MM.1S (cell line): ENCODE data around the gene CCDC182.

Experiments
- DNase-seq: peaks from one replicate; pipeline ENCODE4 v3.0.0-alpha.2; 2015
- H2AFZ ChIP-seq: fragments of 300-600 bp; sonication (generic); 2 replicates; pipeline ENCODE4 v1.6.0; 2016; ENCODE audit warnings: antibody characterized with exemption, low read length
- H3F3A ChIP-seq: fragments of 300-600 bp; sonication (generic); 2 replicates; pipeline ENCODE4 v1.6.1; 2016; ENCODE audit warnings: mild to moderate bottlenecking, antibody characterized with exemption, low read length, moderate library complexity, mixed read lengths; ENCODE audit not compliant: insufficient read depth
- H3K27ac ChIP-seq: fragments of 300-600 bp; sonication (generic); 2 replicates; pipeline ENCODE4 v1.5.1; 2016; ENCODE audit warnings: mild to moderate bottlenecking, low read length
- H3K27me3 ChIP-seq: fragments of 300-600 bp; sonication (generic); replicated peaks from 2 replicates; pipeline ENCODE4 v1.6.0; 2016; ENCODE audit warnings: low read length; ENCODE audit not compliant: insufficient read depth
- H3K36me3 ChIP-seq: fragments of 300-600 bp; sonication (generic); replicated peaks from 2 replicates; pipeline ENCODE4 v1.6.1; 2016; ENCODE audit warnings: mild to moderate bottlenecking, low read length, mixed read lengths; ENCODE audit not compliant: insufficient read depth
- H3K4me1 ChIP-seq: fragments of 300-600 bp; sonication (generic); 2 replicates; pipeline ENCODE4 v1.6.1; 2016; ENCODE audit warnings: low read length, mixed read lengths
- H3K4me2 ChIP-seq: fragments of 300-600 bp; sonication (generic); 2 replicates; pipeline ENCODE4 v1.6.0; 2016; ENCODE audit warnings: low read depth, low read length
- H3K4me3 ChIP-seq: fragments of 300-600 bp; sonication (generic); 2 replicates; pipeline ENCODE4 v1.5.1; 2016; ENCODE audit warnings: low read length, mixed read lengths
- H3K79me2 ChIP-seq: fragments of 300-600 bp; sonication (generic); 2 replicates; pipeline ENCODE4 v1.6.1; 2016; ENCODE audit warnings: mixed run types, low read length, mixed read lengths
- H3K9ac ChIP-seq: fragments of 300-600 bp; sonication (generic); 2 replicates; pipeline ENCODE4 v1.6.1; 2016; ENCODE audit warnings: low read length, mixed read lengths
- H3K9me2 ChIP-seq: fragments of 300-600 bp; sonication (generic); replicated peaks from 2 replicates; pipeline ENCODE4 v1.6.1; 2016; ENCODE audit warnings: mild to moderate bottlenecking, low read length, mixed read lengths; ENCODE audit not compliant: insufficient read depth
- H3K9me3 ChIP-seq: fragments of 300-600 bp; sonication (generic); replicated peaks from 2 replicates; pipeline ENCODE4 v1.6.1; 2016; ENCODE audit warnings: mild to moderate bottlenecking, low read length, mixed read lengths; ENCODE audit not compliant: insufficient read depth
- H4K20me1 ChIP-seq: fragments of 300-600 bp; sonication (generic); 2 replicates; pipeline ENCODE4 v1.6.1; 2016; ENCODE audit warnings: mild to moderate bottlenecking, low read length, moderate library complexity, mixed read lengths; ENCODE audit not compliant: insufficient read depth
- EZH2 ChIP-seq: fragments of 300-600 bp; sonication (generic); optimal IDR thresholded peaks from 2 replicates; pipeline ENCODE3; 2017; ENCODE audit warnings: low read depth, mild to moderate bottlenecking, antibody characterized with exemption, low read length, mixed read lengths
- EZH2phosphoT487 ChIP-seq: fragments of 300-600 bp; sonication (generic); IDR thresholded peaks from 2 replicates; pipeline ENCODE4 v1.6.1; 2018; ENCODE audit warnings: antibody characterized with exemption, low read length
- TF ChIP-seq, protein P1 (sequence below): fragments of 300-600 bp; sonication (generic); IDR thresholded peaks from 2 replicates; pipeline ENCODE4 v1.5.1; 2016; ENCODE audit warnings: antibody characterized with exemption, low read length, mixed read lengths

Gene CCDC182

DNA sequence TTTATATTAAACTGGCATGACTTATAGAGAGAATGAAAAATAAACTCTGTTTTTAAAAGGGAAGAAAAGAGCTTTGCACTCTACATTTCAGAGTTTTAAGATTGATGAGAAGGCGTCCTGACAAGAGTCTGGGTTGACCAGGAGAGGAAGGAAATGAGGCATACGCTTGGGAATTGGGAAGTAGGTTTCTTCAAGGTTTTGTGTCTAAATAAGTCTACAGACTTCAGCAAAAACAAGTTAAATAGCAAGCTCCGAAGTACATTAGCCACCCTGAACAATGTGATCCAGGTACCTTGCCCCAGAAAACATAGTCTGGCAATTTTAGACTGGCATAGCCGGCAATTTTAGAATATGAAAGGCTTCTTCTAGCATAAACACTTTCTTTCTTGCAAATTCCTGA is 28.5 kb upstream of the CCDC182 start:
- H3K9ac ChIP-seq: no peak overlapping the region
- TF ChIP-seq EZH2: no peak
- TF ChIP-seq EZH2phosphoT487: no peak
- TF ChIP-seq, protein P1, sequence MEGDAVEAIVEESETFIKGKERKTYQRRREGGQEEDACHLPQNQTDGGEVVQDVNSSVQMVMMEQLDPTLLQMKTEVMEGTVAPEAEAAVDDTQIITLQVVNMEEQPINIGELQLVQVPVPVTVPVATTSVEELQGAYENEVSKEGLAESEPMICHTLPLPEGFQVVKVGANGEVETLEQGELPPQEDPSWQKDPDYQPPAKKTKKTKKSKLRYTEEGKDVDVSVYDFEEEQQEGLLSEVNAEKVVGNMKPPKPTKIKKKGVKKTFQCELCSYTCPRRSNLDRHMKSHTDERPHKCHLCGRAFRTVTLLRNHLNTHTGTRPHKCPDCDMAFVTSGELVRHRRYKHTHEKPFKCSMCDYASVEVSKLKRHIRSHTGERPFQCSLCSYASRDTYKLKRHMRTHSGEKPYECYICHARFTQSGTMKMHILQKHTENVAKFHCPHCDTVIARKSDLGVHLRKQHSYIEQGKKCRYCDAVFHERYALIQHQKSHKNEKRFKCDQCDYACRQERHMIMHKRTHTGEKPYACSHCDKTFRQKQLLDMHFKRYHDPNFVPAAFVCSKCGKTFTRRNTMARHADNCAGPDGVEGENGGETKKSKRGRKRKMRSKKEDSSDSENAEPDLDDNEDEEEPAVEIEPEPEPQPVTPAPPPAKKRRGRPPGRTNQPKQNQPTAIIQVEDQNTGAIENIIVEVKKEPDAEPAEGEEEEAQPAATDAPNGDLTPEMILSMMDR: no peak
- no peaks in the 10 kb centered on the region for H3K4me1 ChIP-seq
- H3K4me2 ChIP-seq: no peak overlapping the region
- no peak overlapping the region for H3K4me3 ChIP-seq
- H3F3A ChIP-seq: no peaks in the 10 kb centered on the region
- no peak overlapping the region for H2AFZ ChIP-seq
- DNase-seq: no peak
- no peaks in the 10 kb centered on the region for H3K9me3 ChIP-seq
- H3K79me2 ChIP-seq: no peaks in the 10 kb centered on the region
- no peaks in the 10 kb centered on the region for H3K9me2 ChIP-seq
- no peaks in the 10 kb centered on the region for H4K20me1 ChIP-seq
- H3K36me3 ChIP-seq: no peaks in the 10 kb centered on the region
- H3K27me3 ChIP-seq: no peaks in the 10 kb centered on the region
- no peak overlapping the region for H3K27ac ChIP-seq

DNA sequence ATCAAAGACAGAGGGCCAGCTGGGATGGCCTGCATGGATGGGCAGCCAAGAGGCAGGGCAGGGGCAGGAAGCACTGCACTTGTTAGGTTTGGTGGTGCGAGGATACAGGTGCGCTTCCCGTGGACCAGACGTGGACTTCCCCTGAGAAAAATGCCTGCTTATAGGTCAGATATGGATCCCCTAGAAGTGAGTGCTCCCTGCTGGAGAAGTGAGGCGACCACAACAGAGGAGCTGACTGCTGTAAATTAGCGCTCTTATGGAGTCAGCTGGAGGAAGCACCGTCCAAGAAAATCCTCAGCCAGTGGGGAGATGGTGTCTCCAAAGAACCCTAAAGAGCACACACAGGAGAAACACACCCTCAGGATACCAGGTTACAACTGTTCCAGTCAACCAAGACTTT is 27.7 kb upstream of the CCDC182 start:
- Histone ChIP-seq H3K4me3 (no peak overlapping the region), H3K9me3 (no peaks in the 10 kb centered on the region), H3K27ac (no peak overlapping the region), H3F3A (no peaks in the 10 kb centered on the region), H3K9ac (no peak overlapping the region), H3K79me2 (no peaks in the 10 kb centered on the region), H3K9me2 (no peaks in the 10 kb centered on the region), H3K4me2 (no peak overlapping the region), H3K4me1 (no peaks in the 10 kb centered on the region), H4K20me1 (no peaks in the 10 kb centered on the region), H3K36me3 (no peaks in the 10 kb centered on the region), H3K27me3 (no peaks in the 10 kb centered on the region), H2AFZ (no peak overlapping the region)
- DNase-seq: no peak
- TF ChIP-seq, protein P1: no peak
- no peak for TF ChIP-seq EZH2
- no peak for TF ChIP-seq EZH2phosphoT487

DNA sequence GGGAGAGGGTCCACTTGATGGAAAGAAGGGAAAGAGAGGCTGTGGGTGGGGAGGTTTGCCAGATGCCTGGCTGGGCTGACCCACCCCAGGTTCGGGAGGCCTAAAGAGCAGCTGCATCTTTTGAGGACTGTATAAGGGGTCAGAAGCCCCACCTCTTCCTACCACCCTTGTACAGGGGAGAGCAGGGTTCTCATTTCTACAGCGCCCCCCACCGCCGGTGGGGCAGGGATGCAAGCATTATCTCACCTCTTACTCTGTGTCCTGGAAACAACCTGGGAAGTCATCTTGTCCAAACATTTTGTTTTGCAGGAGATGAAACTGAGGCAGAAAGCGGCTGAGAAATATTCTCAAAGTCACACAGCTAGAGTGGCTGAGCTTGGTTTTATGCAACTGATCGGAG is 22.5 kb upstream of the CCDC182 start:
- Histone ChIP-seq H3K4me1 (no peaks in the 10 kb centered on the region), H3F3A (no peaks in the 10 kb centered on the region), H3K9me2 (no peaks in the 10 kb centered on the region), H3K27me3 (no peaks in the 10 kb centered on the region), H3K4me2 (no peak overlapping the region), H4K20me1 (no peaks in the 10 kb centered on the region), H3K36me3 (no peaks in the 10 kb centered on the region), H3K9me3 (no peaks in the 10 kb centered on the region), H3K9ac (no peak overlapping the region), H3K4me3 (no peak overlapping the region), H2AFZ (no peak overlapping the region), H3K27ac (no peak overlapping the region), H3K79me2 (no peaks in the 10 kb centered on the region)
- DNase-seq: no peak
- TF ChIP-seq, protein P1: no peak
- TF ChIP-seq EZH2 (no peak), EZH2phosphoT487 (no peak)
